LNCAP (cell line): ENCODE data around the gene LEMD1.

Source experiments
- CTCF ChIP-seq: fragments of 450-650 bp; IDR thresholded peaks from 2 replicates; pipeline ENCODE4 v1.5.1; 2017; ENCODE audit warnings: mild to moderate bottlenecking

LEMD1 gene

GRCh38 chr1:205450448-205450847, 28.6 kb upstream of the LEMD1 start:
- no peak for TF ChIP-seq CTCF

DNA sequence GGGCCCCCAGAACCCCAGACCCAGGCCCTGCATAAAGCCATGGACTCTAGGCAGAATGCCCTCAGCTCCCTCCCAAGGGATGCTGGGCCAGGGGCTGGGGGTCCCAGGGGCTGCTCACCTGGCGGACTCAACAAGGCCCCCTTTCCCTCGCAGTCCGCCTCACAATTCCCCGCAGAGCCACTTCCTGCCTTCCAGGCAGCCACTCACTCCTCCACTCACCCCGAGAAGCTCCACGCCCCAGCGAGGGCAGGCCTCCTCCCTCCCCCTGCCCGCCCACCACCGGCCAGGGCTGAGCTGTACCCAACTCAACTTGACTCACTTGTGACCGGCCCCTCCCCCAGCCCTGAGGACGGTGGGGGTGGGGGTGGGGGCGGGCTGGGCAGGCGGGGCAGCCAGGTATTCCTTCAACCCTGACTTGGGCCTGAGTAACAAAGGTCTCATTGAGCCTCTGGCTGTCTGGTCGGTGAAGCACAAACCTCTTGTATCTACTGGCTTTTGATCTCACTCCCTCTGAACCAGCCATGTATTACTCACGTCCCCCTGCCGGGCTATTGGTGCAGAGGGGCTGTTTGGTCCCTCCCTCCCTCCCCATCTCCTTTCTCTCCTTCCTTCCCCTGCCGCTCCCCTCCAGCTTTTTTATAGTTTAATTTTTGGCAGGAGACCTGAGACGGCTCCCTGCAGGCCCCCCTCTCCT, 28.0 kb upstream of the LEMD1 start:
- no peak for TF ChIP-seq CTCF

- no peak for TF ChIP-seq CTCF
Observed at GRCh38 chr1:205449254-205449749, 27.4 kb upstream of the LEMD1 start.

DNA sequence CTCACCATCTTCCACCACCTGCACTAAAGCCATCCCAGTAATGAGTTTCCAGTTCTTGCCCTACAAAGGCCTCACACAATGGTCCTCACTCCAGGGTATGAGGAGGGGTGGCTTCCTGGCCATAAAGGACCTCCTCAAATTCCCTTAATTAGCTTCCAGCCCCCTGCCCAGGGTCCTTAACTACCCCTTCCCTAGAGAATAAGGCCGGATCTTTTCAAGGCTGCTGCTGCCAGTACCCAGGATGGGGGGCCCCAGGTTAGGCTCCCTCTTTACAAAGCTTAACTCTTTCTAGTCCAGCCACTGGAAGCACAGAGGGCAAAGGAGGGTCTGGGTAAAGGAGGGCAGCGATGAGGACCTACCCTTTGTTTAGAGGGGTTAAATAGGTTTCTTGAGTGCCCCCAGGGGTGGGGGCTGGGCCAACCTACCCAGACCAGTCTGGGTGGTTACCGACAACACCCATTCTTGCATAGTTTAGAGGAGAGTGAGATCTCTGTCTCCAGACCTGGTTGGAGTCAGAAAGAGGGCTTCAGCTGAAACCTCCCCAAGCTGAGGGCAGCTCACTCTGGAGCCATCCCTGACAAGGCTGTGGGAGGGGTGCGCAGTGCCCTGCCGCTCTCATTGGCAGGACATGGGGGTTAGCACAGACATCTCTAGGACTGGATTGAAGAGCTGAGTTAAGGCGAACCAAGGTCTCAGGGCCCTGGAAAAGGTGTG, 26.8 kb upstream of the LEMD1 start:
- TF ChIP-seq CTCF, result no peak

DNA sequence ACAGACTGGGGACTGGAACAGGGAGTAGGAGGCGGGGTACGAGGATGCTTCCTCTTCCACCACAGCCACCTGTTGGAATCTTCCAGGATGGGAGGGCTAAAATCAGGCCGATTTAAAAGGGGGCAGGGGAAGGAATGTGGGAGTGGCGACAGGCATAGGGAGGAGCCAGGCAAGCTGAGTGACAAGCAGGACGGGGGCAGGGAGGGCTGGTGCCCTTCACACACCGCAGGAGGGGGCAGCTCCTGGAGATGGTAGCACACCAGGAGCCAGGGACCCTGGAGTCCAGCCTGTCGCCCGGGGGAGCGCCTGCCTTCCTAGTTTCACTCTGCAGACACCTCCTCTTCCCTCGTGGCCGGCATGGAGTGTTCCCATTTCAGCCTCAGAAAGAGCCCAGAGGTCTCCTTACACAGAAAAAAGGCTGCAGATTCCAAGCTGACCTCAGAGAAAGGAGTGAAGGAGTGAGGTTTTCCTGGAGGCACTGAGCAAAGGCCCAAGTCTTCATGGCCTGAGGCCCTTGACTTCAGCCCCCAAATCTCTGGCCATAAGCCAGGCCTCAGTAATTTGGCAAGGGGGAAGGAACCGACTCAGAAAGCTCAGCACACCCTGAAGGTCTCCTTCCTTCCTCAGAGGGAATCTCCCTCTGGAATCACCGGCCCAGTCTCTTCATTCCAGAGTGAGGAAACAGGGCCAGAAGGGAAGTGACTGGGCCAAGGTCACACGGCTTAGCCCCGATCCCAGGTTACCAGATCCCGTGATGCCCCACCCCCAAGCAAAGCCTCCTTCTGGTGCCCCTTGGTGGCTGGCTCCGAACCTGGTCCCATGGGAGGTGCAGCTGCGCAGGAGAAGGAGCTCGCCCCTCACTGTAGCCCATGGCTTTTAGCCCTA, 25.8 kb upstream of the LEMD1 start:
- TF ChIP-seq CTCF, result no peak

GRCh38 chr1:205446828-205447227, 25.0 kb upstream of the LEMD1 start:
- TF ChIP-seq CTCF, result no peak

- no peak for TF ChIP-seq CTCF
Observed at GRCh38 chr1:205445646-205445935, 23.7 kb upstream of the LEMD1 start.
